HuH-7.5 (cell line): Measurements from ENCODE around the gene MST1.

Source experiments
- DNase-seq: peaks from one replicate; pipeline ENCODE4 v3.0.0; 2011; ENCODE audit warnings: low spot score

Gene MST1

GRCh38 chr3:49674497-49674983 is 14.7 kb downstream of the MST1 start:
- peak; percentile 45 for DNase-seq

- DNase-seq: peak; percentile 95
Observed at GRCh38 chr3:49673715-49674496, 15.4 kb downstream of the MST1 start, which contains the start of gene APEH. Gene APEH (plus strand): TSS chr3:49674351. CDS start chr3:49674402, 51 bp downstream.

- DNase-seq: no peak
Observed at GRCh38 chr3:49673121-49673714, 16.1 kb downstream of the MST1 start.

- DNase-seq: peak; percentile 87
Observed at GRCh38 chr3:49671291-49672288, 17.7 kb downstream of the MST1 start.

GRCh38 chr3:49670940-49671290 is 18.4 kb downstream of the MST1 start:
- no peak for DNase-seq

GRCh38 chr3:49669352-49669751 is 19.9 kb downstream of the MST1 start:
- DNase-seq: no peak

- DNase-seq: no peak
Observed at GRCh38 chr3:49668861-49669260, 20.4 kb downstream of the MST1 start.

- DNase-seq: peak; percentile 83
Observed at GRCh38 chr3:49668414-49668797, 20.9 kb downstream of the MST1 start.

- DNase-seq: no peak
Observed at GRCh38 chr3:49667701-49668413, 21.4 kb downstream of the MST1 start.

- peak; percentile 77 for DNase-seq
Observed at GRCh38 chr3:49666592-49666991, 22.7 kb downstream of the MST1 start.

GRCh38 chr3:49665822-49666519 is 23.3 kb downstream of the MST1 start:
- DNase-seq: no peak

- DNase-seq: no peak
Observed at GRCh38 chr3:49664300-49664699, 25.0 kb downstream of the MST1 start.

- no peak for DNase-seq
Observed at GRCh38 chr3:49663831-49664230, 25.4 kb downstream of the MST1 start.

- DNase-seq: no peak
Observed at GRCh38 chr3:49662720-49663413, 26.4 kb downstream of the MST1 start.

- DNase-seq: no peak
Observed at GRCh38 chr3:49662021-49662420, 27.3 kb downstream of the MST1 start.

GRCh38 chr3:49661281-49661680 is 28.0 kb downstream of the MST1 start:
- DNase-seq: no peak

GRCh38 chr3:49659756-49660155 is 29.5 kb downstream of the MST1 start:
- no peak for DNase-seq

- DNase-seq: no peak
Observed at GRCh38 chr3:49658711-49659110, 30.6 kb downstream of the MST1 start.

- no peak for DNase-seq
Observed at GRCh38 chr3:49657208-49657915, 31.9 kb downstream of the MST1 start.
